Esophagus muscularis mucosa (tissue), 4 donors: Measurements from ENCODE around the gene CEP104.

Experiments used
- CTCF ChIP-seq, 3 experiments: fragments of 200-600 bp in 2 of 3; fragments of 450-650 bp in 1 of 3; sonication (generic) in 2 of 3; IDR thresholded peaks; one replicate each; pipeline ENCODE4 v1.5.1; 2017 to 2019; ENCODE audit warnings: antibody characterized with exemption in 3 of 3, mild to moderate bottlenecking in 2 of 3, moderate library complexity in 1 of 3
- EP300 ChIP-seq: sonication (generic); formaldehyde crosslinking; IDR thresholded peaks from one replicate; pipeline ENCODE4 v1.6.1; 2017; ENCODE audit warnings: antibody characterized with exemption
- POLR2A ChIP-seq: fragments of 450-650 bp; IDR thresholded peaks from one replicate; pipeline ENCODE4 v1.6.1; 2017; ENCODE audit warnings: antibody characterized with exemption, moderate library complexity, mild to moderate bottlenecking, low read depth
- POLR2AphosphoS5 ChIP-seq, 2 donors: sonication (generic); formaldehyde crosslinking; IDR thresholded peaks; one replicate each; pipeline ENCODE4 v1.6.1; 2017; ENCODE audit warnings: antibody characterized with exemption in 2 of 2

GRCh38 chr1:3885611-3886010 is 28.6 kb upstream of the CEP104 start:
- TF ChIP-seq CTCF (IDR thresholded peaks at IDR 0.05) (no peak), POLR2AphosphoS5 (IDR thresholded peaks at IDR 0.05) (no peak), POLR2A (no peak), EP300 (no peak)
